ENCODE measurements around the gene YIPF2.

DNA sequence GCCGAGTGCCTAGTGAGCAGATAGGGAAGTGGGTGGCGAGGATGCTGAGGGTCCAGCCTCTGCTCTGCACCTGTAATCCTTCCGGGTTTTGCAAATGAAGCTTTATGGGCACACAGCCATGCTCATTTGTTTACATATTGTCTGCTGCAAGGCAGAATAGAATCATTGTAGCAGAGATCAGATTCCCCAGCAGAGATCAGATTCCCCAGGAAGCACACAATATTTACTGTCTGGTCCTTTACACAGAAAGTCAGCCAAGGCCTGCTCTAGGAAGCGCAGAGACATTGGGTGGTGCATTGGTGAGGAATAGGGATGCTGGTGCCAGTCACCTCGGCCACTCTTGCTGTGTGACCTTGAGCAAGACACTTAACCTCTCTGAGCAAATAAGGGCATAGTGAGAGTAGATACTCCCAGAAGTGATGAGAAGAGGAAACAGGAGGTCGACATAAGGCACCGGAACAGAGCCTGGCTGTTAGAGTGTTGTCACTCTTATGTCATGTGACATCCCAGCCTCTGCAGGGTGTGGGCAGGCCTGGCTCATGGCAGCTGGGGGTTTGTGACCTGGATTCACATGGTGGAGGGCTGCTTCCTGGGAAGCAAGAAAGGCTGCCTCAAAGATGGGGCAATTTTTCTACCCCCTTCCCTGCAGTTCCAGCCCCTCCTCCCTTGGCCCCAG lies 31.4 kb downstream of the YIPF2 start:
- TF ChIP-seq, protein P1, sequence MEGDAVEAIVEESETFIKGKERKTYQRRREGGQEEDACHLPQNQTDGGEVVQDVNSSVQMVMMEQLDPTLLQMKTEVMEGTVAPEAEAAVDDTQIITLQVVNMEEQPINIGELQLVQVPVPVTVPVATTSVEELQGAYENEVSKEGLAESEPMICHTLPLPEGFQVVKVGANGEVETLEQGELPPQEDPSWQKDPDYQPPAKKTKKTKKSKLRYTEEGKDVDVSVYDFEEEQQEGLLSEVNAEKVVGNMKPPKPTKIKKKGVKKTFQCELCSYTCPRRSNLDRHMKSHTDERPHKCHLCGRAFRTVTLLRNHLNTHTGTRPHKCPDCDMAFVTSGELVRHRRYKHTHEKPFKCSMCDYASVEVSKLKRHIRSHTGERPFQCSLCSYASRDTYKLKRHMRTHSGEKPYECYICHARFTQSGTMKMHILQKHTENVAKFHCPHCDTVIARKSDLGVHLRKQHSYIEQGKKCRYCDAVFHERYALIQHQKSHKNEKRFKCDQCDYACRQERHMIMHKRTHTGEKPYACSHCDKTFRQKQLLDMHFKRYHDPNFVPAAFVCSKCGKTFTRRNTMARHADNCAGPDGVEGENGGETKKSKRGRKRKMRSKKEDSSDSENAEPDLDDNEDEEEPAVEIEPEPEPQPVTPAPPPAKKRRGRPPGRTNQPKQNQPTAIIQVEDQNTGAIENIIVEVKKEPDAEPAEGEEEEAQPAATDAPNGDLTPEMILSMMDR (conservative IDR thresholded peaks at IDR 0.05; ENCODE audit: low read depth, low read length), result no peak
- TF ChIP-seq EZH2 (IDR thresholded peaks at IDR 0.05; ENCODE audit: low read length, unreplicated experiment), result no peak

Data from PC-3 (cell line).